Activated CD4-positive, alpha-beta T cell treated with anti-CD3 and anti-CD28 coated beads for 36 hours (primary cell): ENCODE results near the gene ZNF778. TPM values are rescaled to one million over a fixed set of nuclear protein-coding genes. Genes with fewer than 3 reads are reported as not detected.
"Not testable (repeated sequence)": the region's sequence is repeated elsewhere in the genome, so short reads cannot be mapped to it uniquely, and the experiment has no call there.

ENCODE experiments used
- ATAC-seq: fragments of 200-7000 bp; cut with Tn5 transposase; one replicate; pipeline ENCODE4 v1.10.0; 2021; ENCODE audit warnings: mild to moderate bottlenecking, moderate library complexity
- CTCF ChIA-PET: fragments of 350-600 bp; sonication (Branson Sonifier 250); formaldehyde crosslinking; loops from one replicate; lab custom pipeline; 2021; ENCODE audit warnings: antibody characterized with exemption; lab: Charles Lee
- POLR2A ChIA-PET: fragments of 350-600 bp; sonication (Branson Sonifier 250); formaldehyde crosslinking; loops from one replicate; lab custom pipeline; 2021; ENCODE audit warnings: antibody characterized with exemption, inconsistent platforms; lab: Charles Lee
- DNase-seq: peaks from one replicate; pipeline ENCODE4 v3.0.0-alpha.2; 2020
- H3K27ac Mint-ChIP-seq: one replicate; pipeline ENCODE4 v1.8.0; 2021; ENCODE audit warnings: mixed read lengths
- H3K27me3 Mint-ChIP-seq: one replicate; pipeline ENCODE4 v1.8.0; 2021; ENCODE audit warnings: mixed read lengths
- H3K36me3 Mint-ChIP-seq: one replicate; pipeline ENCODE4 v1.8.0; 2021; ENCODE audit warnings: low read depth, mixed read lengths
- H3K4me1 Mint-ChIP-seq: one replicate; pipeline ENCODE4 v1.8.0; 2021; ENCODE audit warnings: mixed read lengths
- H3K4me3 Mint-ChIP-seq: one replicate; pipeline ENCODE4 v1.8.0; 2021; ENCODE audit warnings: mild to moderate bottlenecking, moderate library complexity, mixed read lengths
- H3K9me3 Mint-ChIP-seq: one replicate; pipeline ENCODE4 v1.8.0; 2021; ENCODE audit warnings: low read depth, mixed read lengths
- intact Hi-C, 2 experiments: fragments of 100-400 bp; cut with DNase I in 1 of 2; cut with micrococcal nuclease in 1 of 2; formaldehyde crosslinking; loops; one replicate each; pipeline versions ENCODE4 v1.14.2 to v1.15.1; 2022 to 2024; cut with DNase I, micrococcal nuclease
- total RNA-seq, 2 experiments: library from RNA; stranded (reverse); gene quantifications; one replicate each; pipeline ENCODE4 v1.2.3, GENCODE V29; 2021

Gene ZNF778
- total RNA-seq, 2 experiments from 2014 or later: 4.7 to 5.0 TPM

DNA sequence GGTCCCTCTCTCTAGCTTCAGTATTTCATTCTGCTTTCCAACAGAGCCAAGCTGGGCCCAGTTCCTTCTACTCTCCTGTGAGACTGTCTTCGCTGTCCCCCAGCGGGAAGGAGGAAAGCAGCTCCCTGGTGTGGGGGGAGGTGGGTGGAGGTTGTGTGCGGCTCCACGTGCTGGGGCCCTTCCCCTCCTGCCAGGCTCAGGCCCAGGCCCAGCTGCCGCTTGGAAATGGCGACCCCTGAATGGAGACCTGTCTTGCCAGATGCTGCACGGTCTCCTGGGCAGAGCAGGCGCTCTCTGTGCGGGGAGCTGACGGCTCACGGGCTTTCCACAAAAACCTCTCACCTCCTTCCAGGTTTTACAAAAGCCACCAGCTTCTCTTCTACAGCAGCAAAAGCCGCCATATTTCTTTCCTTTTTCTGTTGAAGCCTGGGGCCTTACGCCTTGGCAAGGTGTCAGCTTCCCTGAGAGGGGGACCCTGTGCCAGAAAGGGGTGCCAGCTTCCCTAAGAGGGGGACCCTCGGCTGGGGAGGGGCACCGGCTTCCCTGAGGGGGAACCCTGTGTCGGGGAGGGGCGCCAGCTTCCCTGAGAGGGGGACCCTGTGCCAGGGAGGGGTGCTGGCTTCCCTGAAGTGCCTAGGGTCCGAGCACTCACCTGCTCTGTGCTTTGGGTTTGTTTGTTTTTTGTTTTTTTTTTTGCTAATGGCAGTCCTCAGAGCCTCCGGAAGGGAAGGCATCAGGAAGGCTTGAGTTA is 47.5 kb downstream of the ZNF778 start:
- Mint-ChIP-seq H3K9me3 (peaks cover 2% of the 10 kb centered on the region), H3K27ac (no peak overlapping the region), H3K36me3 (peaks cover 14% of the 10 kb centered on the region), H3K4me3 (no peak overlapping the region), H3K4me1 (peaks cover 3% of the 10 kb centered on the region), H3K27me3 (no peaks in the 10 kb centered on the region)
- intact Hi-C loops: no loop called here
- ChIA-PET POLR2A (no interaction called here), CTCF (interaction anchor here (0.5 kb wide), 1 partner anchor 645 kb away, joined by 4 read pairs; no protein-coding TSS in a partner anchor)
- ATAC-seq: no peak
- DNase-seq: no peak

DNA sequence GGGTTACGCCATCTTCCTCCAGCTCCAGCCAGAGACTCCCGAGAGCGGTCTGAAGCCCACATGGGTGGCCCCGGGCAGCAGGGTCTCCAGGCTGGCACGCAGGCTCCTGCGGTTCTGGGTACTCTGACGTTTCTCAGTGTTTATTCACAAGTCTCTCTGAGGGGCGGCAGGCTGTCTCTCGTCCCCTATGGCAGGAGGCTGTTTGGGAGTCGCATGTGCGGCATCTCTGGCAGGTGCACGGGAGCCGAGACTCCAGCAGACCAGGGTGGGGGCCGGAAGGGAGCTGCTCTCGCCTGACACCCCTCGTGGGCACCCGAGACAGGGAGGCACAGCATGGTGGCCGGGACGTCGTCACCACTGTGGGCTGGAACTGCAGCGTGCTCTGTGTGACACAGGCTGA is 48.1 kb downstream of the ZNF778 start:
- DNase-seq: no peak
- Mint-ChIP-seq H3K9me3 (peaks cover 2% of the 10 kb centered on the region), H3K27ac (no peak overlapping the region), H3K4me1 (peaks cover 3% of the 10 kb centered on the region), H3K27me3 (no peaks in the 10 kb centered on the region), H3K36me3 (peaks cover 18% of the 10 kb centered on the region), H3K4me3 (no peak overlapping the region)
- intact Hi-C loops: no loop called here
- ChIA-PET CTCF (interaction anchor here (0.7 kb wide), 1 partner anchor 408 kb away, joined by 4 read pairs; no protein-coding TSS in a partner anchor), POLR2A (no interaction called here)
- ATAC-seq: no peak

DNA sequence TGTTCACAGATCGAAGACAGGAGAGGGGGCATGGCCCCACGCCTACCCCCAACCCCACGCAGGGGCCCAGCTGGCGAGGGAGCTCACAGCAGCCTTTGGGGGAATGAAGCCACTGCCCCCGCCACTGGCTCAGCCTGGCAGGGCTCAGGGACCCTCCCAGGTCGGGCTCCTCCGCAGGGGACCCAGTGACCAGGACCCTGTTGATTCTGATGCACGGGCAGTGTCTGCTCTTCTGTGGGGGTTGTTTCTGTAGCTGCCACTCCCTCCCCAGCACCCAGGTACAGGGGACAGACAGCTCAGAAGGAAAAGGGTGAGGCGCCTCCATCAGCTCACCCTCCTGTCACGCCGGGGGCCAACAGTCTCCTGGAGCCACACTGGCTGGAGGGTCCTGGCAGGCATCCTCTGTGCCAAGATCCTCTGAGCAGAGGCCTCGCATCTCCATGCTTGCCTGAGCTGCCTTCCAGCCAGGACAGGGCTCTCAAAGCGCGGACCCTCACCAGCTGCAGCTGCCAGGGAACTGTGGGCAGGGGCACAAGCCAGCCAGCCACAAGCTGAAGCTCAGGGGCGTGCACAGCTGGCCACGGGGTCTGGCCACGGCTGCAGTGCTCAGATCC is 49.1 kb downstream of the ZNF778 start:
- Mint-ChIP-seq H3K27me3 (no peaks in the 10 kb centered on the region), H3K9me3 (peaks cover 2% of the 10 kb centered on the region), H3K27ac (no peak overlapping the region), H3K4me1 (peaks cover under 1% of the 10 kb centered on the region), H3K36me3 (peaks cover 23% of the 10 kb centered on the region), H3K4me3 (no peak overlapping the region)
- DNase-seq (no peak), ATAC-seq (no peak)
- POLR2A ChIA-PET: interaction anchor here (0.7 kb wide), 1 partner anchor 15 kb away, joined by 3 read pairs; no protein-coding TSS in a partner anchor
- intact Hi-C loops: no loop called here
- CTCF ChIA-PET: no interaction called here

DNA sequence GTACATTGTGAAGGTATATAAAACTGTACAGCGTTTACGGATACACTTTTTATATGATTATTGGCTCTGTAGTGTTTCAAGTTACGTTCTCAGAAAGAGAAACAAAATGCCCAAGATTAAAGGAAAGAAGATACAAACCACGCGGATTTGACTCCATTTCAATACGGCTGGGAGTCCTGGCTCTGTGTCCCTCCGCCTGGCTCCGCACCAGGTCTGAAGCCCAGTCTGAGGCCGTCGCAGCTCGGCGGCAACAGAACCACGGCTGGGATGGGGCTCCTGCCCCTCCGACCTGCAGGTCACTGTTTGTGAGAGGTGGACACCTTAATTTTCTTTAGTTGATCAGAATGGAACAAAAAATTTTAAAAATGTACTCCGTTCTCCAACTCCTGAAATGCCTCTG is 50.2 kb downstream of the ZNF778 start:
- H3K9me3 Mint-ChIP-seq, ATAC-seq, H3K27ac Mint-ChIP-seq, H3K4me1 Mint-ChIP-seq, intact Hi-C loops, H3K27me3 Mint-ChIP-seq, DNase-seq, H3K4me3 Mint-ChIP-seq, CTCF ChIA-PET: not testable (repeated sequence)
- H3K36me3 Mint-ChIP-seq: peaks cover 30% of the 10 kb centered on the region
- POLR2A ChIA-PET: interaction anchor here (0.7 kb wide), 1 partner anchor 14 kb away, joined by 3 read pairs; no protein-coding TSS in a partner anchor

DNA sequence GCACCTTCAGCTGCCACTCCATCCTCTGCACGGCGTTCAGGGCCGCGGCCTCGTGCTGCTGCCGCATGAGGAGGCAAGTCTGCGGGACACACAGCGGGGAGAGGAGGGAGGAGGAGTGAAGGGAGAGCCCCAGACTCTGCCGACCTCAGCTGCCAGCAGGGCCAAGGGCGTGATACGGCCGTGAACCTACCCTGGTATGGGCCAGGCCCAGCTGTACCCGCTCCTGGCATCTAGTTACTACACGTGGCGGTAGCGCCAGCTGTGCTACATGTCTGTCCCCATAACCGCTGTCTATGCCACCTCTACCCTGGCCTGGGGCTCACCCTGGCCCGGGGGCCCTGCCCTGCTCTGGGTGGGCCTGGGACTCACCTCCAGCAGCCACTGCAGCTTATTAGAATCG is 51.1 kb downstream of the ZNF778 start:
- no peak overlapping the region for H3K4me3 Mint-ChIP-seq
- peaks cover 36% of the 10 kb centered on the region for H3K36me3 Mint-ChIP-seq
- no peak overlapping the region for H3K27ac Mint-ChIP-seq
- CTCF ChIA-PET: no interaction called here
- no peaks in the 10 kb centered on the region for H3K9me3 Mint-ChIP-seq
- no peaks in the 10 kb centered on the region for H3K4me1 Mint-ChIP-seq
- intact Hi-C loops: no loop called here
- ATAC-seq (no peak), DNase-seq (no peak)
- POLR2A ChIA-PET: no interaction called here
- no peaks in the 10 kb centered on the region for H3K27me3 Mint-ChIP-seq

DNA sequence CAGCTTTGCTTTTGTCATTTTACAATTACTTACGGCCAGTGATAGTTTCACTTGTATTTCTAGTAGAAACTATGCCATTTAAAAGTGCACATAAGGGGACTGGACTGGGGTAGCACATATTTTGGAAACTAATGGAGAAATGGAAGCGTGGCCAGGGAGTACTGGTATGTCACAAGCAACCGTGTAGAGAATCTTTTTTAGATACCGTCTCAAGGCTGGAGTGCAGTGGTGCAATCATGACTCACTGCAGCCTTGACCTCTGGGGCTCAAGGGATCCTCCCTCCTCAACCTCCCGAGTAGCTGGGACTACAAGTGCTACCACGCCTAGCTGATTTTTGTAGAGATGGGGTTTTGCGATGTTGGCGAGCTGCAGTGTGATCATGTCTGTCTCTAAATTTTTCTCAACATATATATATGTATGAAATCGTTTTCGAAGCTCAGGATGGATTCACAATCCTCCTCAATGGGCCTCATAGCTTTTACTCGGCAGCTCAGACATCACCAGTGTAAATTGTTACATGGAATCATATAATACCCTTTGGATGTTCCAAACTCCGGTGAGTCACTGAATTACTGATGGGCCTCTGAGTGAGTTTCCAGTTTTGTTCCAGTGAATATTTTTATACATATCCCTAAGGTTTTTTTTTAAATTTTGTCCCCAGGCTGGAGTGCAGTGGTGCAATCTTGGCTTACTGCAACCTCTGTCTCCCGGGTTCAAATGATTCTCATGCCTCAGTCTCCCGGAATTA is 51.7 kb downstream of the ZNF778 start:
- intact Hi-C loops: no loop called here

DNA sequence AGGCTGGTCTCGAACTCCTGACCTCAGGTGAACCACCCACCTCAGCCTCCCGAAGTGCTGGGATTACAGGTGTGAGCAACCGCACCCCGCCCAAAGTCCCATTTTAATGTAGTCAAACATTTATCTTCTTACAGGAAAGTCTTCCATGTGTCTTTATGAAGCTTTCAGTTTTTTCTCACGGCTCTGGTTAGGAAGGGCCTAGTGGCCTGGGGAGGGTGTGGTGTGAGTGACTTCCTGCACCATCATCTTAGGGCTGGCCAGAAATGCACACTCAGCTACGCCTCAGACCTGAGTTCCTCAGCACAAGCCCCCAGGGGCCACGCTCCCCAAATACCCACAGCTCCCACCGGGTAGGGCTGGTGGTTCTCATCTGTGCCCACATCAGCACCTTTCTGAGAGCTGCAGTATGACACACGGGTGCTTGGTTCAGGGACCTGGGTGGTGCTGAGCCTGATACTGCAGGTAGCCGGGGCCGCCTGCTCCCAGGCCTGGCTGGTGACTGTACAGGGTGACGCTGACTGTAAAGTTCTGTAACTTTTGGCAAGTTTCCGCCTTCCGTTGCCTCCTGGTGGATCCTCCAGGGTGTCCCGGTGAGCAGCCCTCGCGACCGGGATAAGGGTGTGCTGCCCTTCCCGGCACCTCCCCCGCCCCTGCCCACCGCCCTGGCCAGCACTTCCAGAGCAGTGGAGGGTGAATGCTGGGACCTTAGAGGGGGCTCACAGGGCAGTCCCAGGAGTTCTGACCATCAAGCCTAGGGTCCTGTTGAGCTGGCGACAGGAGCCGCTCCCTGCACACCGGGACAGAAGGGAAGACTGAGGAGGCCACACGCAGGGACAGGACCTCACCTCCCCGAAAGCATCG is 52.5 kb downstream of the ZNF778 start:
- H3K36me3 Mint-ChIP-seq: peaks cover 39% of the 10 kb centered on the region
- intact Hi-C loops: no loop called here
- ChIA-PET CTCF (no interaction called here), POLR2A (no interaction called here)
- H3K4me3 Mint-ChIP-seq: no peak overlapping the region
- ATAC-seq (no peak), DNase-seq (no peak)
- H3K27ac Mint-ChIP-seq: no peak overlapping the region
- no peaks in the 10 kb centered on the region for H3K9me3 Mint-ChIP-seq
- H3K4me1 Mint-ChIP-seq: no peaks in the 10 kb centered on the region
- no peaks in the 10 kb centered on the region for H3K27me3 Mint-ChIP-seq

More for the DNA sequence above, 51.7 kb downstream of the ZNF778 start:
- ChIA-PET POLR2A (no interaction called here), CTCF (no interaction called here)
- Mint-ChIP-seq H3K4me3 (no peak overlapping the region), H3K9me3 (no peaks in the 10 kb centered on the region), H3K27me3 (no peaks in the 10 kb centered on the region), H3K36me3 (peaks cover 38% of the 10 kb centered on the region), H3K27ac (peak overlapping the region; percentile 19), H3K4me1 (no peaks in the 10 kb centered on the region)
- DNase-seq (no peak), ATAC-seq (no peak)

DNA sequence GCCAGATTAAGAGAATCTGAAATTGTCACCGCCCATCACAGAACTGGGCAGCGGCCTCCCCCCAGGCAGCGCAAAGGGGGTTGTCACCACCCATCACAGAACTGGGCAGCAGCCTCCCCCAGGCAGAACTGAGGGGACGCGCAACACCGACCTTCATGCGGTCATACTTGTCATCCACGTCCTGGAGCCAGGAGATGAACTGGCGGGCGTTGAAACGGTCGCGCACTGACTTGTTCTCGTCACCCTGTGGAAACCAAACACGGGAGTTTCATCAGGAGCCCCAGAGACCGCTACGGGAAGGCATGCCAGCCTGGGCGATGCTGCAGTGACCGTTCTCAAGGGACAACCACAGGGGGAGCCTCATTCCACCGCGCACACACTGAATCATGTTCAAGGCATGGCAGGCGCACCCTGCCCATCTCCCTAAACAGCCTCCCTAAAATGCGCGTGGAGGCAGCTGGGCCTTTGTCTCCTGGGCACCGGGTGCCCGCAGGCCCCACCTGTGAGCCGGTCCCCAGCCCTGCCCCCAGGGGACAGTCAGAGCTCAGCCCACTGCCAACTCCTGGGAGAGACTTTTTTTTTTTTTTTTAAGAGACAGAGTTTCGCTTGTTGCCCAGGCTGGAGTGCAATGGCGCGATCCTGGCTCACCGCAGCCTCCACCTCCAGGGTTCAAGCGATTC is 53.3 kb downstream of the ZNF778 start:
- Mint-ChIP-seq H3K9me3 (no peaks in the 10 kb centered on the region), H3K27ac (no peak overlapping the region), H3K4me1 (no peaks in the 10 kb centered on the region), H3K27me3 (no peaks in the 10 kb centered on the region), H3K4me3 (no peak overlapping the region), H3K36me3 (peaks cover 40% of the 10 kb centered on the region)
- CTCF ChIA-PET: no interaction called here
- ATAC-seq (no peak), DNase-seq (no peak)
- POLR2A ChIA-PET: no interaction called here
- intact Hi-C loops: no loop called here

DNA sequence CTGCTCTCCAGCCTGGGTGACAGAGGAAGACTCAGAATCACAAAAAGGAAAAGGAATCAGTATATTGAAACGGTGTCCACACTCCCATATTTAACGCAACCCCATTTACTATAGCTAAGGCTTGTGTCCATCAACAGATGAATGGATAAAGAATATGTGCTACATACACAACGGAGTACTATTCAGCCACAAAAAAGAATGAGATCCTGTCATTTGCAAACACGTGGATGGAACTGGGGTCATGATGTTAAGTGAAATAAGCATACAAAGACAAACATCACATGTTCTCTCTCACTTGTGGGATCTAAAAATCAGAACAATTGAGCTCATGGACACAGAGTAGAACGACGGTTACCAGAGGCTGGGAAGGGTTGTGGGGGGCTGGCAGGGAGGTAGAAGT is 55.1 kb downstream of the ZNF778 start:
- Mint-ChIP-seq H3K4me1 (no peaks in the 10 kb centered on the region), H3K4me3 (no peak overlapping the region), H3K9me3 (no peaks in the 10 kb centered on the region), H3K27me3 (no peaks in the 10 kb centered on the region), H3K36me3 (peaks cover 47% of the 10 kb centered on the region), H3K27ac (no peak overlapping the region)
- DNase-seq (no peak), ATAC-seq (no peak)
- intact Hi-C loops: no loop called here
- CTCF ChIA-PET: no interaction called here
- POLR2A ChIA-PET: no interaction called here

DNA sequence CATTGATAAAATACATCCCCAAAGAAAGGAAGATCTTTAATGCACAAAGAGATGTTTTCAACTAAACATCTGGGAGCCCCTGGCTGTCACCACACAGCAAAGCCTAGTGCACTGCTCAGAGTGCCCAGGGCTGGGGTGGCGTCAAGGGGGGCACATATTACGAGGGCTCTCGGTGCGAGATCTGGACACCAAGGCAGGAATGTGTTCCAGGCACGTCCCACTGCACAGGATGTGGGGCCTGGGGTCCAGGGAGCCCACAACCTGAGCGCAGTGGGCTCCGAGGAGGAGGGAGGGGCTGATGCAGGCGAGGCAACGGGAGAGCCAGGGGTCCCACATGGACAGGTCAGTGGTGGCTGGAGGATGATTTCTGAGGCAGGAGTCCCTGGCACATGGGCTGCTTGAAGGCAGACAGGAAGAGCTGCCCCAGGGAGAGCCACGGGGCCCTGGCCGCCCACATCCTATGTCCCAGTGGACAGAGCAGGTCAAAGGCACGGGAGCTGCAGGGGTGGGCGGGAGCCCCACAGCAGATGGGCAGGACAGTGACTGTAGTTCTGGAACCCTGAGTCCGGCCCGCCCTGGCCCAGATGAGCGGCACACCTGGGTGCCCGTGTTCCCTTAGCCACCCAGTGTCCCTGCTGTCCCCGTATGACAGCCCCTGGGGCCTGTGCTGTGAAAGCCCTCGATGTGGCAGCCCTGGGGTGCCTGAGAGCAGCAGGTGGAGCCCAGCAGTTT is 56.4 kb downstream of the ZNF778 start:
- H3K36me3 Mint-ChIP-seq: peaks cover 48% of the 10 kb centered on the region
- no peaks in the 10 kb centered on the region for H3K4me1 Mint-ChIP-seq
- H3K27me3 Mint-ChIP-seq: no peaks in the 10 kb centered on the region
- H3K4me3 Mint-ChIP-seq: no peak overlapping the region
- H3K9me3 Mint-ChIP-seq: no peaks in the 10 kb centered on the region
- POLR2A ChIA-PET: no interaction called here
- DNase-seq: no peak
- no peak for ATAC-seq
- intact Hi-C loops: no loop called here
- CTCF ChIA-PET: no interaction called here
- no peak overlapping the region for H3K27ac Mint-ChIP-seq
